Thyroid gland (tissue), 4 donors: Measurements from ENCODE around the gene SIN3B. TPM values are rescaled to one million over a fixed set of nuclear protein-coding genes. Genes with fewer than 3 reads are reported as not detected.
A peak's percentile ranks its signal among the peaks of the same experiment; 100 is the strongest.

Experiments
- DNase-seq, 2 donors: peaks; one replicate each; pipeline ENCODE4 v3.0.0-alpha.2; 2019
- H3K27ac ChIP-seq, 3 donors: fragments of 200-600 bp; sonication (generic); 1 replicate in 2 of 3; 2 replicates in 1 of 3; pipeline ENCODE4 v1.5.1; 2016 to 2019; ENCODE audit warnings: mild to moderate bottlenecking in 1 of 3, moderate library complexity in 1 of 3
- H3K27me3 ChIP-seq: fragments of 200-600 bp; sonication (generic); one replicate; pipeline ENCODE4 v1.5.1; 2019
- H3K36me3 ChIP-seq, 2 donors: fragments of 200-600 bp; sonication (generic); one replicate each; pipeline ENCODE4 v1.5.1; 2016 to 2019
- H3K4me1 ChIP-seq, 2 donors: fragments of 200-600 bp; sonication (generic); one replicate each; pipeline ENCODE4 v1.5.1; 2017 to 2019
- H3K4me3 ChIP-seq, 3 donors: fragments of 200-600 bp; sonication (generic); replicated peaks in 1 of 3; 1 replicate in 2 of 3; 2 replicates in 1 of 3; pipeline ENCODE4 v1.5.1; 2016; ENCODE audit warnings: mild to moderate bottlenecking in 1 of 3
- H3K9me3 ChIP-seq: fragments of 200-600 bp; sonication (generic); one replicate; pipeline ENCODE4 v1.5.1; 2017
- CTCF ChIP-seq, 6 experiments: fragments of 200-600 bp in 3 of 6; fragments of 450-650 bp in 3 of 6; sonication (generic) in 3 of 6; IDR thresholded peaks; one replicate each; pipeline ENCODE4 v1.5.1; 2016 to 2019; ENCODE audit warnings: antibody characterized with exemption in 6 of 6, mild to moderate bottlenecking in 2 of 6, inconsistent platforms in 1 of 6, moderate library complexity in 1 of 6
- POLR2A ChIP-seq, 2 donors: fragments of 450-650 bp; IDR thresholded peaks; one replicate each; pipeline ENCODE4 v1.6.1; 2017; ENCODE audit warnings: antibody characterized with exemption in 2 of 2, mild to moderate bottlenecking in 2 of 2, moderate library complexity in 1 of 2
- WGBS, 2 donors: methylation state at CpG; one replicate each; pipeline ENCODE4 v1.1.5; 2017; 5-methylcytosine and 5-hydroxymethylcytosine counted together
- intact Hi-C: fragments of 100-400 bp; cut with DNase I; formaldehyde crosslinking; loops from one replicate; pipeline ENCODE4 v1.15.1; 2023
- total RNA-seq, 4 donors: library from RNA; depleted of rRNA; stranded (reverse); fragments of >200 nt; gene quantifications; one replicate each; pipeline ENCODE4 v1.2.3, GENCODE V29; 2016

The SIN3B gene
- total RNA-seq, 4 donors from 2014 or later, result 33.6 to 65.9 (median 47.6) TPM

DNA sequence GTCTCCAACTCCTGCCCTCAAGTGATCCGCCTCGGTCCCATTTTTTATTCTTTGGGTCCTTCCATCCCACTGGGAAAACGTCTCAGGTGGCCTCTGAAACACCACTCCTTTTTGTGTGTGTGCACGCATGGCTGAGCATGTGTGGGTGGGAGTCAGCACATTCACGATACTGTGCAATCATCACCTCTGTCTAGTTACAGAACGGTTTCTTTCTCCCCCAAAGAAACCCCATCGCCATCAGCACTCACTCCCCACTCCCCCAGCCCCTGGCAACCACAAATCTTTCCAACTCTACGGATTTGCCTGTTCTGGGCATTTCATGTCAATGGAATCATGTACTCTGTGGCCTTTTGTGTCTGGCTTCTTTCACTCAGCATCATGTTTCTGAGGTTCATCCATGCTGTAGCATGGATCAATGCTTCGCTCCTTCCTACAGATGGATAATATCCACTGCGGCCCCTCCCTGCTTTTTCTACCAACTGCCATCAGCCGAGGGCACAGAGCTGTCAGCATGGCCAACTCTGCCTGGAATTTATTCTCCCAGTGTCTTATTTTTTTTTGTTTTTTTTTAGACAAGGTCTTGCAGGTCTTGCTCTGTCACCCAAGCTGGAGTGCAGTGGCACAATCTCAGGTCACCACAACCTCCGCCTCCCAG lies 69.3 kb downstream of the SIN3B start:
- no peak overlapping the region for H3K27ac ChIP-seq
- H3K4me1 ChIP-seq, result peaks cover 0 to 7% of the 10 kb centered on the region in 2 donors
- no peak overlapping the region for H3K4me3 ChIP-seq
- no peaks in the 10 kb centered on the region for H3K27me3 ChIP-seq
- H3K36me3 ChIP-seq, result no peaks in the 10 kb centered on the region
- 81 to 83% methylated on average over 12 of the region's 12 CpGs for WGBS, 2 donors
- TF ChIP-seq CTCF (IDR thresholded peaks at IDR 0.05) (no peak), POLR2A (IDR thresholded peaks at IDR 0.05) (no peak)
- intact Hi-C loops, result no loop called here
- no peak for DNase-seq
- H3K9me3 ChIP-seq, result no peaks in the 10 kb centered on the region

DNA sequence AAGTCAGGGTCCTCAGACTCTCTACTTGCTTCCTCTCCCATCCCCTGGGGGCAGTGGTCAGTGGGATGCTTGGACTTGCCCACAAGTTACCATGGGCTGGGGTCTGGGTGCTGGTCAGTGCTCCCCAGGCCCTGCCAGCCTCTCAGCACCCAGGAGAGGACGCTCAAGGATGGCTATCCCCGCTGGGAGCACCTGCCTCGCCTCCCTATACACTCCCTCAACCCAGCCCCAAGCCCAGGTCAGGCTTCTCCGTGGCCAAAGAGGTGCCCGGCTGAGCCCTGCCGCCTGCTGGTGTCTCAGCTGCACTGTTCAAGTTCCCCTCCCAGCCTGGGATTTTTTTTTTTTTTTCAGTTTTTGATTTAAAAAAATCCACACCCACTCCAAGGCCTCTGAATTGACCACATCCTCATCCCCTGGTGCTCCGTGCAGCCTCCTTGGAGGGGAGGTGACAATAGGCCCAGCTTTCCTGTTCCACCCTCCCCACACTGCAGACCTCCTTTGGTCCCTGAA lies 70.4 kb downstream of the SIN3B start:
- H3K4me3 ChIP-seq, result no peak overlapping the region
- intact Hi-C loops, result no loop called here
- H3K36me3 ChIP-seq, result no peaks in the 10 kb centered on the region
- 25 to 29% methylated on average over 7 of the region's 7 CpGs for WGBS, 2 donors
- peaks cover 0 to 7% of the 10 kb centered on the region in 2 donors for H3K4me1 ChIP-seq
- TF ChIP-seq POLR2A (IDR thresholded peaks at IDR 0.05) (no peak), CTCF (IDR thresholded peaks at IDR 0.05) (peak in 2 of 6 experiments; percentile 23 to 30)
- H3K9me3 ChIP-seq, result no peaks in the 10 kb centered on the region
- DNase-seq, result no peak
- H3K27ac ChIP-seq, result no peak overlapping the region
- H3K27me3 ChIP-seq, result no peaks in the 10 kb centered on the region

- no peaks in the 10 kb centered on the region for H3K27me3 ChIP-seq
- H3K27ac ChIP-seq, result no peak overlapping the region
- H3K4me1 ChIP-seq, result peaks cover 0 to under 1% of the 10 kb centered on the region in 2 donors
- WGBS, 2 donors, result 89 to 96% methylated on average over 12 to 15 of the region's 19 CpGs
- no peaks in the 10 kb centered on the region for H3K9me3 ChIP-seq
- intact Hi-C loops, result no loop called here
- no peaks in the 10 kb centered on the region for H3K36me3 ChIP-seq
- H3K4me3 ChIP-seq, result no peak overlapping the region
- TF ChIP-seq CTCF (IDR thresholded peaks at IDR 0.05), result no peak
- no peak for TF ChIP-seq POLR2A (IDR thresholded peaks at IDR 0.05)
- DNase-seq, result no peak
Observed at GRCh38 chr19:16901491-16902175, 72.4 kb downstream of the SIN3B start.

DNA sequence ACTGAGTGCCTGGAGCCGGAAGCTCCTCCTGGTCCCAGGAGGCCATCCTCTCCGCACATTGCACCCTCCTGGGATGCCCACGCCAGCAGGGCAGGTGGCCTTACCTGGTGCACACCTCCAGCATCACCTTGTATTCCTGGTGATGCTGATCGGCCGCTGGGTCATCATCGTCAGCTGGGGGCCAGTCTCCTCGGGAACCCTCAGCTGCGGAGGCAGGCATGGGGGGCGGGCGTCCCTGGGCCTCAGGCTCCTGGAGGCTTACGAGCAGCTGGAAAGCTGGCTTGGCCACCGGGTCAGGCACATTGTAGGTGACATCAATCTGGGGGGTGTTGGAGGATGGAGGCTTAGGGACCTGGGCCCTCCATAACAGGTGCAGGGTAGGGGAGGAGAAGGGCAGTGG lies 73.3 kb downstream of the SIN3B start:
- TF ChIP-seq CTCF (IDR thresholded peaks at IDR 0.05), result no peak
- no peak for TF ChIP-seq POLR2A (IDR thresholded peaks at IDR 0.05)
- no peaks in the 10 kb centered on the region for H3K9me3 ChIP-seq
- intact Hi-C loops, result no loop called here
- no peak overlapping the region for H3K27ac ChIP-seq
- WGBS, 2 donors, result 92% methylated on average over 6 to 12 of the region's 12 CpGs
- H3K4me1 ChIP-seq, result no peaks in the 10 kb centered on the region
- no peaks in the 10 kb centered on the region for H3K27me3 ChIP-seq
- H3K36me3 ChIP-seq, result no peaks in the 10 kb centered on the region
- H3K4me3 ChIP-seq, result no peak overlapping the region
- DNase-seq, result no peak

DNA sequence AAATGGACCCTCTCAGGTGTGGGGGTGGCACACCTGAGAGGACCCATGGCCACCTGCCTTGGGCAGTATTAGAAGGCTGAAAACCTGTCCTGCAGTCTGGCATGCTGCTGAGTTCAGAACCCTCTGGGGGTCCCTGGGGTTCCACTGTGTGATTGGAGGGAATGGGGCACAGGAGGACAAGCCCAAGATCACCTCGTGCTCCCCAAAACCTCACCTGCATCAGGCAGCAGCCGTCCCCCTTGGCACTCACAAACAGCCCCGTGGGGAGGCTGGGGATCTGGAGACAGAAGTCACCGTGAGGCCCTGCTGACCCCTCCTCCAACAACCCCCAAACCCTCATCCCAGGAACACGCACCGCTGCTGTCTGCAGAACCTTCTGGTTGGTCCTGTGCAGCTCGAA lies 74.1 kb downstream of the SIN3B start:
- 82 to 86% methylated on average over 6 to 7 of the region's 7 CpGs for WGBS, 2 donors
- intact Hi-C loops, result no loop called here
- no peak for TF ChIP-seq CTCF (IDR thresholded peaks at IDR 0.05)
- TF ChIP-seq POLR2A (IDR thresholded peaks at IDR 0.05), result no peak

More for the DNA sequence above, 74.1 kb downstream of the SIN3B start:
- H3K27me3 ChIP-seq, result no peaks in the 10 kb centered on the region
- H3K36me3 ChIP-seq, result no peaks in the 10 kb centered on the region
- H3K4me1 ChIP-seq, result no peaks in the 10 kb centered on the region
- H3K9me3 ChIP-seq, result no peaks in the 10 kb centered on the region
- H3K27ac ChIP-seq, result no peak overlapping the region
- no peak for DNase-seq
- H3K4me3 ChIP-seq, result no peak overlapping the region
